Prostate gland (tissue), 2 donors: ENCODE measurements around the gene TMEM94. TPM values are rescaled to one million over a fixed set of nuclear protein-coding genes. Genes with fewer than 3 reads are reported as not detected.

Experiments
- DNase-seq: peaks from one replicate; pipeline ENCODE4 v3.0.0-alpha.2; 2019; ENCODE audit warnings: low spot score
- H3K27ac ChIP-seq, 2 donors: fragments of 200-600 bp; sonication (generic); 2 replicates each; pipeline ENCODE4 v1.5.1; 2017 to 2019
- H3K27me3 ChIP-seq: fragments of 200-600 bp; sonication (generic); replicated peaks from 2 replicates; pipeline ENCODE4 v1.5.1; 2019; ENCODE audit not compliant: insufficient read depth
- H3K36me3 ChIP-seq, 2 donors: fragments of 200-600 bp; sonication (generic); 1 replicate in 1 of 2; 2 replicates in 1 of 2; pipeline versions ENCODE4 v1.5.1 to v1.8.1; 2017 to 2019
- H3K4me1 ChIP-seq: fragments of 200-600 bp; sonication (generic); replicated peaks from 2 replicates; pipeline ENCODE4 v1.5.1; 2019
- H3K4me3 ChIP-seq, 2 donors: fragments of 200-600 bp; sonication (generic); 2 replicates each; pipeline ENCODE4 v1.5.1; 2017 to 2019
- H3K9me3 ChIP-seq: fragments of 200-600 bp; sonication (generic); 2 replicates; pipeline ENCODE4 v1.5.1; 2017
- POLR2A ChIP-seq: fragments of 450-650 bp; IDR thresholded peaks from one replicate; pipeline ENCODE4 v1.6.1; 2016; ENCODE audit warnings: antibody characterized with exemption, mild to moderate bottlenecking
- POLR2AphosphoS5 ChIP-seq: sonication (generic); formaldehyde crosslinking; IDR thresholded peaks from one replicate; pipeline ENCODE4 v1.6.1; 2017; ENCODE audit warnings: antibody characterized with exemption
- WGBS: methylation state at CpG from one replicate; pipeline ENCODE4 v1.1.5; 2018; 5-methylcytosine and 5-hydroxymethylcytosine counted together
- intact Hi-C: fragments of 100-400 bp; cut with DNase I; formaldehyde crosslinking; loops from one replicate; pipeline ENCODE4 v1.14.2; 2022
- total RNA-seq, 2 donors: library from RNA; depleted of rRNA; stranded (reverse); fragments of >200 nt; gene quantifications; one replicate each; pipeline ENCODE4 v1.1.0, GENCODE V29; 2016
- TF ChIP-seq, protein P1 (sequence below), 4 experiments: fragments of 200-600 bp in 2 of 4; fragments of 450-650 bp in 2 of 4; sonication (generic) in 2 of 4; IDR thresholded peaks; 1 replicate in 3 of 4; 2 replicates in 1 of 4; pipeline ENCODE4 v1.5.1; 2016 to 2019; ENCODE audit warnings: antibody characterized with exemption in 4 of 4, mild to moderate bottlenecking in 2 of 4, moderate library complexity in 2 of 4

TMEM94 gene
- total RNA-seq, 2 donors from 2014 or later, result 63.5 to 128 TPM

DNA sequence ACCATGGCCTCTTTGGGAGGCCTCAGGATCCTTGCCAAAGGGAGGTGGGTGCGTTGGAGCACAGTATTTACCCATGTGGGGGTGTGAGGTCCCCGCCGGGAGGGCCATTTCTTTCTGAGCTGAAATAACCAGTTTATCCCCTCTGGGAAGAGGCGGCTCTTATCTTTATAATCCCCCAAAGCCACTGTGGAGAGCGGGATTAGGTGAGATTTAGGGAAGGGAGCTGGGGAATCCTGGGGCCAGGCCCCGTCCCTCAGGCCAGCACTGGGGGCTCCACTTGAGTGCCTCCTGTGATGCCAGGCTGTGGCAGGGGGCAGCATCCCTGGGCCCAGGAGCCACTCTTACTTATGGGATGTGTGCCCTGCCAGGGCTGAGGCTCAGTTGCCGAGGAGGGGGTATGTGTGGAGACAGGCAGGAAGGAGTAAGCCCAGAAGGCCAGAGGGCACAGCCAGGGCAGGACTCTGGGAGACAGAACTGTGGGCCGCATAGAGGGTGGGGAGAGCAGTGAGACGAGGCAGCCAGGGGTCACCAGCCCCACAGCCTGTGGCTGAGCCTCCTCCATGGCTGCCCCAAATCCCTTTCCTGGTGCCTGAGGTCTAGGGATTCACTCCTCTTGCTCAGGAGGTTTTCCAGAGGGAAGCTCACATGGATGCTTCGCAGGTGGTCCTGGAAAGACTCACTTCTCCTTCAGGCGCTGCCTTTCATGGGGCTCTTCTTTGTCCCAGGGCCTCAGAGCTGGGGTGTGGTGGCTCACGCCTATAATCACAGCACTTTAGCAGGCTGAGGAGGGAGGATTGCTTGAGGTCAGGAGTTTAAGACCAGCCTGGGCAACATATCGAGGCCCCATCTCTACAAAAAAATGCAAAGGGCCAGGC is 25.0 kb downstream of the TMEM94 start:
- H3K27ac ChIP-seq, result no peak overlapping the region
- no peak for TF ChIP-seq POLR2A
- TF ChIP-seq POLR2AphosphoS5, result no peak
- TF ChIP-seq, protein P1, sequence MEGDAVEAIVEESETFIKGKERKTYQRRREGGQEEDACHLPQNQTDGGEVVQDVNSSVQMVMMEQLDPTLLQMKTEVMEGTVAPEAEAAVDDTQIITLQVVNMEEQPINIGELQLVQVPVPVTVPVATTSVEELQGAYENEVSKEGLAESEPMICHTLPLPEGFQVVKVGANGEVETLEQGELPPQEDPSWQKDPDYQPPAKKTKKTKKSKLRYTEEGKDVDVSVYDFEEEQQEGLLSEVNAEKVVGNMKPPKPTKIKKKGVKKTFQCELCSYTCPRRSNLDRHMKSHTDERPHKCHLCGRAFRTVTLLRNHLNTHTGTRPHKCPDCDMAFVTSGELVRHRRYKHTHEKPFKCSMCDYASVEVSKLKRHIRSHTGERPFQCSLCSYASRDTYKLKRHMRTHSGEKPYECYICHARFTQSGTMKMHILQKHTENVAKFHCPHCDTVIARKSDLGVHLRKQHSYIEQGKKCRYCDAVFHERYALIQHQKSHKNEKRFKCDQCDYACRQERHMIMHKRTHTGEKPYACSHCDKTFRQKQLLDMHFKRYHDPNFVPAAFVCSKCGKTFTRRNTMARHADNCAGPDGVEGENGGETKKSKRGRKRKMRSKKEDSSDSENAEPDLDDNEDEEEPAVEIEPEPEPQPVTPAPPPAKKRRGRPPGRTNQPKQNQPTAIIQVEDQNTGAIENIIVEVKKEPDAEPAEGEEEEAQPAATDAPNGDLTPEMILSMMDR (IDR thresholded peaks at IDR 0.05), result no peak
- intact Hi-C loops, result no loop called here
- DNase-seq, result no peak
- no peaks in the 10 kb centered on the region for H3K9me3 ChIP-seq
- H3K27me3 ChIP-seq, result no peaks in the 10 kb centered on the region
- no peaks in the 10 kb centered on the region for H3K36me3 ChIP-seq
- no peak overlapping the region for H3K4me3 ChIP-seq
- 68% methylated on average over 13 of the region's 13 CpGs for WGBS
- H3K4me1 ChIP-seq, result no peaks in the 10 kb centered on the region

DNA sequence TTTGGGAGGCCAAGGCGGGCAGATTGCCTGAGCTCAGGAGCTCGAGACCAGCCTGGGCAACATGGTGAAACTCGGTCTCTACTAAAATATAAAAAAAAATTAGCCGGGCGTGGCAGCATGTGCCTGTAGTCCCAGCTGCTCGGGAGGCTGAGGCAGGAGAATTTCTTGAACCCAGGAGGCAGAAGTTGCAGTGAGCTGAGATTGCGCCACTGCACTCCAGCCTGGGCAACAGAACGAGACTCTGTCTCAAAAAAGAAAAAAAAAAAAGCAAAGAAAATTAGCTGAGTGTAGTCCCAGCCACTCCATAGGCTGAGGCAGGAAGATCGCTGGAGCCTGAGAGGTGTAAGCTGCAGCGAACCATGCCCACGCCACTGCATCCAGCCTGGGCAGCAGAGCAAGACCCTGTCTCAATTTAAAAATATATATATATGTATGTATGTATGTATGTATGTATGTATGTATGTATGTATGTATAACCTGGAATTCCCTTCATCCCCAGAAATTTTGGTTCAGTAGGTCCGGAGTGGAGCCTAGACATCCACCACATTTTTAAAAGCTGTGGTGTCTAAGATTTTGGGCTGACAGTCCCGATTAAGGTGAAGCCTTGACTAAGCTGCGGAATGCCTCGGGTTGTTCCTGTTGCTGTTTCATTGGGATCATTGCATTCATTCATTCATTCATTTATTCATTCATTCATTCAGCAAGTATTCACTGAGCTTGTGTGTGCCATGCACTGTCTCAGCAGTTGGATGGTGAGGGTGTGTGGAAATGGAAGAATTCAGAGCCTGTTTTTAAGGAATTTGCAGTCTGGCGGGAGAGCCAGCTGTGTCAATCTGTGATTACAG is 25.9 kb downstream of the TMEM94 start:
- Histone ChIP-seq H3K9me3 (no peaks in the 10 kb centered on the region), H3K27ac (no peak overlapping the region), H3K4me3 (no peak overlapping the region), H3K27me3 (no peaks in the 10 kb centered on the region), H3K4me1 (no peaks in the 10 kb centered on the region), H3K36me3 (no peaks in the 10 kb centered on the region)
- TF ChIP-seq POLR2AphosphoS5, result no peak
- TF ChIP-seq, protein P1 (IDR thresholded peaks at IDR 0.05), result no peak
- no peak for TF ChIP-seq POLR2A
- 85% methylated on average over 16 of the region's 16 CpGs for WGBS
- intact Hi-C loops, result no loop called here
- no peak for DNase-seq

DNA sequence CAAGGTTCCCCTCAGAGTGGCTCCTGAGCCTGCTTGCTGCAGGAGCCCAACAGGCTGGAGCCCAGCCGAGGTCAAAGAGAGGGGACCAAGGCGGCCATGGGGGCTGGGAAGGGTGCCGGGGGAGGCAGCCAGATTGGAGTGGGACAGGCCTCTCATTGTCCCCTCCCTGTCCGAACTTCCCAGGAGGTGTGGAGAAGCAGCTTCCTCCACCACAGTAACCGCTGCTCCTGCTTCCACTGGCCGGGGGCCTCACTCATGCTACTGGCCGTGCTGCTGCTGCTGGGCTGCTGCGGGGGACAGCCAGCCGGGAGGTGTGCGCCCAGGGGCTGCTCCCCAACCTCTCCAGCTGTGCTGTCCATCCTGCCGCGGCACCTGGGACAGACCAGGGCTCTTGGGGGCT is 29.3 kb downstream of the TMEM94 start:
- DNase-seq, result no peak
- intact Hi-C loops, result no loop called here
- H3K27ac ChIP-seq, result no peak overlapping the region
- TF ChIP-seq POLR2AphosphoS5, result no peak
- TF ChIP-seq, protein P1 (IDR thresholded peaks at IDR 0.05), result no peak
- TF ChIP-seq POLR2A, result no peak
- 80% methylated on average over 10 of the region's 12 CpGs for WGBS
- H3K36me3 ChIP-seq, result no peaks in the 10 kb centered on the region
- H3K4me3 ChIP-seq, result no peak overlapping the region
- no peaks in the 10 kb centered on the region for H3K27me3 ChIP-seq
- no peaks in the 10 kb centered on the region for H3K4me1 ChIP-seq
- no peaks in the 10 kb centered on the region for H3K9me3 ChIP-seq

DNA sequence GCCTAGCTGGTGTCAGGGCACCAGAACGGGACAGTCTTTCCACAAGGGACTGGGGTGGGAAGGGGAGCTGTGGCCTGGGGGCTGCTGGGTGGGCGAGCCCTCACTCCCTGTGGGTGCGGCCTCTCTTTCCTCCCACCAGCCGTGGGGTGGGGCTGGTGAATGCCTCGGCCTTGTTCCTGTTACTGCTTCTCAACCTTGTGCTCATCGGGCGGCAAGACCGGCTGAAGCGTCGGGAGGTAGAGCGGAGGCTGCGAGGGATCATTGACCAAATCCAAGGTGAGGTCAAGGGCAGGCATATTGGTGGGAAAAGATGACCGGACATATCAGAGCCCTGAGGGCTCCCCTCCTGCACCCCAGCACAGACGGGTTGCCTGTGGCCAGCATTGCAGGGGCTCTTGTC is 29.7 kb downstream of the TMEM94 start:
- no peaks in the 10 kb centered on the region for H3K4me1 ChIP-seq
- intact Hi-C loops, result no loop called here
- TF ChIP-seq, protein P1 (IDR thresholded peaks at IDR 0.05), result no peak
- no peak for TF ChIP-seq POLR2AphosphoS5
- TF ChIP-seq POLR2A, result no peak
- no peak overlapping the region for H3K27ac ChIP-seq
- no peaks in the 10 kb centered on the region for H3K9me3 ChIP-seq
- DNase-seq, result no peak
- H3K36me3 ChIP-seq, result no peaks in the 10 kb centered on the region
- no peak overlapping the region for H3K4me3 ChIP-seq
- 92% methylated on average over 14 of the region's 14 CpGs for WGBS
- H3K27me3 ChIP-seq, result no peaks in the 10 kb centered on the region
